Prostate gland (tissue), 2 donors: Measurements from ENCODE around the gene ST6GALNAC4.

Source experiments
- POLR2AphosphoS5 ChIP-seq: sonication (generic); formaldehyde crosslinking; IDR thresholded peaks from one replicate; pipeline ENCODE4 v1.6.1; 2017; ENCODE audit warnings: antibody characterized with exemption
- TF ChIP-seq, protein P1 (sequence below), 4 experiments: fragments of 200-600 bp in 2 of 4; fragments of 450-650 bp in 2 of 4; sonication (generic) in 2 of 4; IDR thresholded peaks; 1 replicate in 3 of 4; 2 replicates in 1 of 4; pipeline ENCODE4 v1.5.1; 2016 to 2019; ENCODE audit warnings: antibody characterized with exemption in 4 of 4, mild to moderate bottlenecking in 2 of 4, moderate library complexity in 2 of 4

DNA sequence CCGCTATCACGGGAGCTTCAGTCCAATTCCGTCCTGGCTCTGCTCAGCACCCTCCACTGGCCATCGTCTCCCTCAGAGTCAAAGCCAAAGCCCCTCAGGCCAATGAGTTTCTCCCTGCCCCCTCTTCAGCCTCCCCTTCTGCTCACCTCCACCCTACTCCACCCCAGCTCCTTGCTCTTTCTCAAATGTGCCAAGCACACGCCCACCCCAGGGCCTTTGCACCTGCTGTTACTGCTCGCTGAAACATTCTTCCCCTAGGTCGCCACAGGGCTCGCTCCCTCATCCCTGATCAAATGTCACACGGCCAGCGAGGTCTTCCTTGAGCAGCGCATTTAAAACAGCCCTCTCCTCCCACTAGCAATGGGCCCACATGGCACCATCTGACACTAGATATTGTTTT, 56.1 kb downstream of the ST6GALNAC4 start:
- TF ChIP-seq, protein P1, sequence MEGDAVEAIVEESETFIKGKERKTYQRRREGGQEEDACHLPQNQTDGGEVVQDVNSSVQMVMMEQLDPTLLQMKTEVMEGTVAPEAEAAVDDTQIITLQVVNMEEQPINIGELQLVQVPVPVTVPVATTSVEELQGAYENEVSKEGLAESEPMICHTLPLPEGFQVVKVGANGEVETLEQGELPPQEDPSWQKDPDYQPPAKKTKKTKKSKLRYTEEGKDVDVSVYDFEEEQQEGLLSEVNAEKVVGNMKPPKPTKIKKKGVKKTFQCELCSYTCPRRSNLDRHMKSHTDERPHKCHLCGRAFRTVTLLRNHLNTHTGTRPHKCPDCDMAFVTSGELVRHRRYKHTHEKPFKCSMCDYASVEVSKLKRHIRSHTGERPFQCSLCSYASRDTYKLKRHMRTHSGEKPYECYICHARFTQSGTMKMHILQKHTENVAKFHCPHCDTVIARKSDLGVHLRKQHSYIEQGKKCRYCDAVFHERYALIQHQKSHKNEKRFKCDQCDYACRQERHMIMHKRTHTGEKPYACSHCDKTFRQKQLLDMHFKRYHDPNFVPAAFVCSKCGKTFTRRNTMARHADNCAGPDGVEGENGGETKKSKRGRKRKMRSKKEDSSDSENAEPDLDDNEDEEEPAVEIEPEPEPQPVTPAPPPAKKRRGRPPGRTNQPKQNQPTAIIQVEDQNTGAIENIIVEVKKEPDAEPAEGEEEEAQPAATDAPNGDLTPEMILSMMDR (IDR thresholded peaks at IDR 0.05) = no peak
- TF ChIP-seq POLR2AphosphoS5 = no peak
